K562 (cell line): Measurements from ENCODE around the gene HEMGN. TPM values are rescaled to one million over a fixed set of nuclear protein-coding genes. Genes with fewer than 3 reads are reported as not detected.

Experiments used
- CBX1 ChIP-seq: sonication (generic); IDR thresholded peaks from 2 replicates; pipeline ENCODE4 v1.6.1; 2016; ENCODE audit warnings: antibody characterized with exemption, low read depth, mild to moderate bottlenecking
- CC2D1A ChIP-seq: fragments of 450-650 bp; IDR thresholded peaks from 2 replicates; pipeline ENCODE4 v1.6.1; 2017; ENCODE audit warnings: mild to moderate bottlenecking
- GABPB2 ChIP-seq: fragments of 250-450 bp; sonication (Bioruptor Pico); conservative IDR thresholded peaks from 2 replicates; pipeline ENCODE4 v1.5.1; 2021; ENCODE audit warnings: mild to moderate bottlenecking
- GATAD2A ChIP-seq: fragments of 450-650 bp; IDR thresholded peaks from 2 replicates; pipeline ENCODE4 v1.6.1; 2017
- HDGF ChIP-seq: fragments of 450-650 bp; IDR thresholded peaks from 2 replicates; pipeline ENCODE4 v1.6.1; 2016
- JUNB ChIP-seq: fragments of 450-650 bp; formaldehyde crosslinking; conservative IDR thresholded peaks from 2 replicates; pipeline ENCODE4 v1.4.0; 2020; ENCODE audit warnings: mild to moderate bottlenecking
- KLF13 ChIP-seq: fragments of 450-650 bp; IDR thresholded peaks from 2 replicates; pipeline ENCODE4 v1.6.1; 2016; ENCODE audit warnings: missing genetic modification characterization, low read depth, mild to moderate bottlenecking, missing compliant biosample characterization, moderate library complexity, borderline replicate concordance
- MTA2 ChIP-seq: fragments of 450-650 bp; IDR thresholded peaks from 2 replicates; pipeline ENCODE4 v1.6.1; 2016; ENCODE audit warnings: low read depth
- NFE2L1 ChIP-seq: fragments of 450-650 bp; IDR thresholded peaks from 2 replicates; pipeline ENCODE4 v1.6.1; 2016; ENCODE audit warnings: missing genetic modification characterization, low read depth, mild to moderate bottlenecking, missing compliant biosample characterization, moderate library complexity, borderline replicate concordance
- NR4A1 ChIP-seq, 2 experiments: fragments of 250-450 bp in 1 of 2; fragments of 450-650 bp in 1 of 2; sonication (Bioruptor Pico) in 1 of 2; IDR thresholded peaks; 2 replicates each; pipeline versions ENCODE4 v1.4.0 to v1.6.1; 2016 to 2020; ENCODE audit warnings: mild to moderate bottlenecking in 2 of 2, missing compliant biosample characterization in 1 of 2, missing genetic modification characterization in 1 of 2, moderate library complexity in 1 of 2
- POLR2H ChIP-seq: IDR thresholded peaks from 2 replicates; pipeline ENCODE4 v1.6.1; 2016; ENCODE audit warnings: missing genetic modification characterization, low read depth, mild to moderate bottlenecking, control low read depth, missing compliant biosample characterization, moderate library complexity
- POLR3G ChIP-seq: IDR thresholded peaks from 2 replicates; pipeline ENCODE4 v1.6.1; 2011; ENCODE audit not compliant: insufficient read length, insufficient replicate concordance; ENCODE audit errors: extremely low read depth
- RHOXF2B ChIP-seq: fragments of 250-450 bp; sonication (Bioruptor Pico); conservative IDR thresholded peaks from 2 replicates; pipeline ENCODE4 v1.5.1; 2021
- ZNF140 ChIP-seq: fragments of 250-450 bp; sonication (Bioruptor Pico); IDR thresholded peaks from 2 replicates; pipeline ENCODE4 v1.8.0; 2021; ENCODE audit warnings: moderate library complexity, mild to moderate bottlenecking, inconsistent platforms
- ZNF175 ChIP-seq: fragments of 200-800 bp; sonication (Bioruptor generic); IDR thresholded peaks from 2 replicates; pipeline ENCODE4 v1.6.1; 2016; ENCODE audit warnings: low read depth, mild to moderate bottlenecking, missing genetic modification characterization, missing compliant biosample characterization
- ZNF644 ChIP-seq: fragments of 200-800 bp; sonication (Bioruptor generic); IDR thresholded peaks from 2 replicates; pipeline ENCODE4 v1.6.1; 2016; ENCODE audit warnings: low read depth, missing genetic modification characterization, missing compliant biosample characterization
- ZNF707 ChIP-seq: fragments of 250-450 bp; sonication (Bioruptor Pico); conservative IDR thresholded peaks from 2 replicates; pipeline ENCODE4 v1.8.0; 2022; ENCODE audit warnings: inconsistent platforms, mild to moderate bottlenecking, moderate library complexity
- polyA plus RNA-seq, 8 experiments: library from polyadenylated mRNA; depleted of rRNA in 4 of 8; stranded (reverse) in 5 of 8; unstranded in 3 of 8; fragments of >200 nt; fragmentation: Nextera tagmentation in 2 of 8; fragmentation: Illumina TruSeq in 1 of 8; extraction: Ambion mirVana in 2 of 8; extraction: Trizol in 1 of 8; gene quantifications; 2 replicates each; pipeline versions ENCODE4 v1.2.1 to v1.2.3, GENCODE V29; 2011 to 2014; ENCODE audit warnings: inconsistent platforms in 1 of 8, missing spikeins in 1 of 8
- total RNA-seq, 7 experiments: library from RNA; depleted of rRNA in 6 of 7; stranded (reverse); fragments of >200 nt in 6 of 7; fragmentation: Illumina TruSeq in 2 of 7; extraction: Trizol in 2 of 7; gene quantifications; 2 replicates each; pipeline versions ENCODE4 v1.2.1 to v1.2.3, GENCODE V29; 2011 to 2021; ENCODE audit warnings: low replicate concordance in 1 of 7
- TF ChIP-seq, protein P1 (sequence below): fragments of 250-450 bp; sonication (Bioruptor Pico); IDR thresholded peaks from 2 replicates; pipeline ENCODE4 v1.8.0; 2022; ENCODE audit warnings: inconsistent platforms
- TF ChIP-seq, protein P2 (sequence below), 2 experiments: fragments of 150-350 bp in 1 of 2; IDR thresholded peaks; 2 replicates each; pipeline ENCODE4 v1.6.1; 2012 to 2016; ENCODE audit warnings: low read depth in 2 of 2, low read length in 2 of 2, mild to moderate bottlenecking in 1 of 2, moderate library complexity in 1 of 2
- TF ChIP-seq, protein P3 (sequence below): sonication (generic); formaldehyde crosslinking; IDR thresholded peaks from 2 replicates; pipeline ENCODE4 v1.4.0; 2020; ENCODE audit warnings: mild to moderate bottlenecking, missing genetic modification reagents

HEMGN gene
- total and polyA plus RNA-seq, 9 of the 15 experiments (the other 6 are each of a cell fraction or from before 2014, with no cell fraction given): 56.3 to 258 (median 137) TPM

DNA sequence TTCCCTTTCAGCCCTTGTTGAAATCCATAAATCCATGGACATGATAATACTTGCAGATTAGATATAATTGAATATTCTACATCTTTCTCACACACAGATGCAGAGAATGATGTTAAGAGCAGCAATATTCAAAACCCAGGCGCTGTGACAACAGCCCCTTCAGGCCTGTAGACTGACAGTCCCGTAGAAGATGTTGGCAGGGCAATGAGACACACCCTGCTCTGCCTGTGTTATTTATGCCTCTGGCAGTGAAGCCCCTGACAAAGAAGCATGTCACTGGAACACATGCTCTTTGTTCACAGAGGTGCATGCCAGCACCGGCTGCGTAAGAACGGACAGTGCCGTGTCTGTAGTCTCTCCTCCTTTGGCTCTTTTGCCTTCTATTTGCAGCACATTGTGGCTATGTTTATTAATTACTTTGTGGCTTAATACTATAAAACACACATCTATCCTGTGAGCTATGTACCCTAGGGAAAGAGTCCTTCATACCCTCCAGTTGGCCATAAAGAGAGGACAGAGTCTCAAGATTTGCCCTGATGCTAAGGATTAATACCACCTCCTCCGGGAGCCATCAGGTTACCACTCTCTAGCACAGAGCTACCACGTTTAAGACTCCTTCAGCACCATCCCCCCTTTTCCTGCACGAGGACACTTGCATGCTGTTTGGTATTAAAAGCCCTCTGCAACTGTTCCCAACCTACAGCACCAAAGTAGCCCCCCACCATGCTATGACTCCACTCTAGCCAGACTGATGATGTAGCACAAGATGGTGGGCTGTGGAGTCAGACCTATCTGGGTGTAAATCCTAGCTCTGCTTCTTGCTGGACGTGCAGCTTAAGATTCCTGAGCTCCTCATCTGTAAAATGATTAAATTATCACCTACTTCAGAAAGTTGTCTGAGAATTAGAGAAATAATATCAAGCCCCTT lies 43.2 kb upstream of the HEMGN start (continued):
- TF ChIP-seq, protein P1, sequence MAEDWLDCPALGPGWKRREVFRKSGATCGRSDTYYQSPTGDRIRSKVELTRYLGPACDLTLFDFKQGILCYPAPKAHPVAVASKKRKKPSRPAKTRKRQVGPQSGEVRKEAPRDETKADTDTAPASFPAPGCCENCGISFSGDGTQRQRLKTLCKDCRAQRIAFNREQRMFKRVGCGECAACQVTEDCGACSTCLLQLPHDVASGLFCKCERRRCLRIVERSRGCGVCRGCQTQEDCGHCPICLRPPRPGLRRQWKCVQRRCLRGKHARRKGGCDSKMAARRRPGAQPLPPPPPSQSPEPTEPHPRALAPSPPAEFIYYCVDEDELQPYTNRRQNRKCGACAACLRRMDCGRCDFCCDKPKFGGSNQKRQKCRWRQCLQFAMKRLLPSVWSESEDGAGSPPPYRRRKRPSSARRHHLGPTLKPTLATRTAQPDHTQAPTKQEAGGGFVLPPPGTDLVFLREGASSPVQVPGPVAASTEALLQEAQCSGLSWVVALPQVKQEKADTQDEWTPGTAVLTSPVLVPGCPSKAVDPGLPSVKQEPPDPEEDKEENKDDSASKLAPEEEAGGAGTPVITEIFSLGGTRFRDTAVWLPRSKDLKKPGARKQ (CRISPR knock-in tag): no peak
- TF ChIP-seq KLF13 (no peak; the same call in 1 of the 2 replicates), MTA2 (no peak), NFE2L1 (tag) (no peak), ZNF140 (CRISPR knock-in tag) (no peak), GABPB2 (CRISPR knock-in tag) (no peak), POLR3G (no peak), ZNF175 (no peak; the same call in 1 of the 2 replicates), ZNF707 (CRISPR knock-in tag) (no peak), JUNB (no peak), GATAD2A (no peak), CBX1 (no peak), ZNF644 (tag) (no peak), RHOXF2B (0 out of 2 replicates have a peak, but pooled peaks have one; percentile 43), CC2D1A (no peak), POLR2H (tag) (no peak), HDGF (no peak), NR4A1 (CRISPR knock-in tag; IDR thresholded peaks at IDR 0.05) (peak; percentile 52; the same call in 1 of the 2 replicates), NR4A1 (tag; IDR thresholded peaks at IDR 0.05) (peak; percentile 82)
- TF ChIP-seq, protein P2, sequence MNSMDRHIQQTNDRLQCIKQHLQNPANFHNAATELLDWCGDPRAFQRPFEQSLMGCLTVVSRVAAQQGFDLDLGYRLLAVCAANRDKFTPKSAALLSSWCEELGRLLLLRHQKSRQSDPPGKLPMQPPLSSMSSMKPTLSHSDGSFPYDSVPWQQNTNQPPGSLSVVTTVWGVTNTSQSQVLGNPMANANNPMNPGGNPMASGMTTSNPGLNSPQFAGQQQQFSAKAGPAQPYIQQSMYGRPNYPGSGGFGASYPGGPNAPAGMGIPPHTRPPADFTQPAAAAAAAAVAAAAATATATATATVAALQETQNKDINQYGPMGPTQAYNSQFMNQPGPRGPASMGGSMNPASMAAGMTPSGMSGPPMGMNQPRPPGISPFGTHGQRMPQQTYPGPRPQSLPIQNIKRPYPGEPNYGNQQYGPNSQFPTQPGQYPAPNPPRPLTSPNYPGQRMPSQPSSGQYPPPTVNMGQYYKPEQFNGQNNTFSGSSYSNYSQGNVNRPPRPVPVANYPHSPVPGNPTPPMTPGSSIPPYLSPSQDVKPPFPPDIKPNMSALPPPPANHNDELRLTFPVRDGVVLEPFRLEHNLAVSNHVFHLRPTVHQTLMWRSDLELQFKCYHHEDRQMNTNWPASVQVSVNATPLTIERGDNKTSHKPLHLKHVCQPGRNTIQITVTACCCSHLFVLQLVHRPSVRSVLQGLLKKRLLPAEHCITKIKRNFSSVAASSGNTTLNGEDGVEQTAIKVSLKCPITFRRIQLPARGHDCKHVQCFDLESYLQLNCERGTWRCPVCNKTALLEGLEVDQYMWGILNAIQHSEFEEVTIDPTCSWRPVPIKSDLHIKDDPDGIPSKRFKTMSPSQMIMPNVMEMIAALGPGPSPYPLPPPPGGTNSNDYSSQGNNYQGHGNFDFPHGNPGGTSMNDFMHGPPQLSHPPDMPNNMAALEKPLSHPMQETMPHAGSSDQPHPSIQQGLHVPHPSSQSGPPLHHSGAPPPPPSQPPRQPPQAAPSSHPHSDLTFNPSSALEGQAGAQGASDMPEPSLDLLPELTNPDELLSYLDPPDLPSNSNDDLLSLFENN (IDR thresholded peaks at IDR 0.05; ENCODE audit: low read depth in 2 of 2, low read length in 2 of 2): no peak
- TF ChIP-seq, protein P3, sequence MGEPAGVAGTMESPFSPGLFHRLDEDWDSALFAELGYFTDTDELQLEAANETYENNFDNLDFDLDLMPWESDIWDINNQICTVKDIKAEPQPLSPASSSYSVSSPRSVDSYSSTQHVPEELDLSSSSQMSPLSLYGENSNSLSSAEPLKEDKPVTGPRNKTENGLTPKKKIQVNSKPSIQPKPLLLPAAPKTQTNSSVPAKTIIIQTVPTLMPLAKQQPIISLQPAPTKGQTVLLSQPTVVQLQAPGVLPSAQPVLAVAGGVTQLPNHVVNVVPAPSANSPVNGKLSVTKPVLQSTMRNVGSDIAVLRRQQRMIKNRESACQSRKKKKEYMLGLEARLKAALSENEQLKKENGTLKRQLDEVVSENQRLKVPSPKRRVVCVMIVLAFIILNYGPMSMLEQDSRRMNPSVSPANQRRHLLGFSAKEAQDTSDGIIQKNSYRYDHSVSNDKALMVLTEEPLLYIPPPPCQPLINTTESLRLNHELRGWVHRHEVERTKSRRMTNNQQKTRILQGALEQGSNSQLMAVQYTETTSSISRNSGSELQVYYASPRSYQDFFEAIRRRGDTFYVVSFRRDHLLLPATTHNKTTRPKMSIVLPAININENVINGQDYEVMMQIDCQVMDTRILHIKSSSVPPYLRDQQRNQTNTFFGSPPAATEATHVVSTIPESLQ (CRISPR knock-in tag): 0 out of 2 replicates have a peak, but pooled peaks have one; percentile 50
